ENCODE results near the gene ADAMTSL2. TPM values are rescaled to one million over a fixed set of nuclear protein-coding genes. Genes with fewer than 3 reads are reported as not detected.

The ADAMTSL2 gene
- total RNA-seq, 4 donors from 2014 or later = 0.34 to 0.75 (median 0.57) TPM

- no peak for TF ChIP-seq CTCF (IDR thresholded peaks at IDR 0.05; ENCODE audit: low read depth)
These were observed 56.8 kb downstream of the ADAMTSL2 start for GRCh38 chr9:133591116-133591910.

GRCh38 chr9:133591985-133592384 is 57.5 kb downstream of the ADAMTSL2 start:
- no peak for TF ChIP-seq CTCF (IDR thresholded peaks at IDR 0.05; ENCODE audit: low read depth)

- no peak for TF ChIP-seq CTCF (IDR thresholded peaks at IDR 0.05; ENCODE audit: low read depth)
These were observed 58.4 kb downstream of the ADAMTSL2 start for GRCh38 chr9:133592731-133593409.

GRCh38 chr9:133593587-133594253 is 59.2 kb downstream of the ADAMTSL2 start:
- no peak for TF ChIP-seq CTCF (IDR thresholded peaks at IDR 0.05; ENCODE audit: low read depth)

GRCh38 chr9:133594310-133594709 is 59.8 kb downstream of the ADAMTSL2 start:
- no peak for TF ChIP-seq CTCF (IDR thresholded peaks at IDR 0.05; ENCODE audit: low read depth)

- no peak for TF ChIP-seq CTCF (IDR thresholded peaks at IDR 0.05; ENCODE audit: low read depth)
These were observed 61.4 kb downstream of the ADAMTSL2 start for GRCh38 chr9:133595910-133596309.

Measured in subcutaneous adipose tissue (tissue), 4 donors.